NCI-H226 (cell line): Measurements from ENCODE around the gene SUSD5.
"Not testable (repeated sequence)": the region's sequence is repeated elsewhere in the genome, so short reads cannot be mapped to it uniquely, and the experiment has no call there.

Source experiments
- DNase-seq: peaks from one replicate; pipeline ENCODE4 v3.0.0-alpha.2; 2015

SUSD5 gene

DNA sequence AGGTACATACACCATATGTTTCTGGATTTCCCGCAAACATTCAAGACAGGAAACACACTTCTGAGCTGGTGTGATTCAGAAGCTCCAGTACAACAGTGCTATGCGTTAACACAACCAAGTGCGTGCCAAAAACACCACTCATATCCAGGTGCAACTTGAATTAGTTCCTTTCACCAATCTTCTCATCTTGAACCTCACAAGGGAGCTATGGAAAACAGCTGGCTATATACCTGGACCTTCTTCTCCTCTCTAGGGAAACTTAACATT is 31.3 kb downstream of the SUSD5 start:
- no peak for DNase-seq

DNA sequence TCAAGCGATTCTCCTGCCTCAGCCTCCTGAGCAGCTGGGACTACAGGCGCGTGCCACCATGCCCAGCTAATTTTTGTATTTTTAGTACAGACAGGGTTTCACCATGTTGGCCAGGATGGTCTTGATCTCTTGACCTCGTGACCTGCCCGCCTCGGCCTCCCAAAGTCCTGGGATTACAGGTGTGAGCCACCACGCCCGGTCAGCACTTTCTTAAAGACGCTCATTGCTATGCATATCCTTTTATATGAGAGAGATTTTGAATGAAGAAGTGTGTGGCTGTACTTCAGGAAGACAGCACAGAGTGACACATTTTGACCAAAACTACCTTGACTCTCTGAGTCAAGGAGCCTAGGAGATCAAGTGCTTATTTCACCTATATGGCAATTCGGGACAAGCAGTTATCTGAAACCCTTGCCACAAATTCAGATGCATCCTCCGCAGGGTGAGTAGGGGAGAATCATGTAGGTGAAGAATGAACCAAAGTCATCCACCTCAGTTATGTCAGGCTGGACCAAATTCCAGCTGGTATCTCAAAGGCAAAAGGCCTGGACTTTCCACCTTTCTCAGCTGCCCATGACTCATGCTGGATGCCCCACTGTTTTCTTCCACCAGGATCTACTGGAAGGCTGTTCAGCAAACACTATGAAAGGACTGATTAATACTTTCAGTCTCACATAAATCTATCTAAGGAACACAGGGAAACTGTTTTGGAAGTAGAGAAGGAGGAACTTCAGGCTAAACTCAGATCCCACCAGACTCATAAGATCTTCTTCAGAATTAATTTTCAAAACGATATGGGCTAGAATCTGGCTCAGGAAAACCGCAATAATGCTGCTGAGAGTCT is 31.9 kb downstream of the SUSD5 start:
- peak; percentile 52 for DNase-seq

DNA sequence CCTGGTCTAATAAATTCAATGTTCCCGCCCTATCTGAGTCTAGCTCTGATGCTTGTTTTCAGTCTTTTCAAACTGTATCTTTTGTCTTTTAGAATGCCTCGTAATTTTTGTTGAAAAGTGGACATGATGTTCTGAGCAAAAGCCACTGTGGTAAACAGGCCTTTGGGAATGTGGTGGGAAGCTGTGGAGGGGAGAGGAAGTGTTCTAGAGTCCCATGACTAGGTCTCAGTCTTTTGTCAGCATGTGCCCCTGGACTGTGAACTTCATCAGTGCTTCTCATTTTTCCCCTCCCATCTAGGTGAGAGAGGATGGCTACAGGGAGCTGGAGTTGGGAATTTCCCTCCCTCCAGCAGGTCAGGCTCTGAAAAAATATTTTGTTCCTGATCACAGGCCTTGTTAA is 33.7 kb downstream of the SUSD5 start:
- DNase-seq, result no peak

DNA sequence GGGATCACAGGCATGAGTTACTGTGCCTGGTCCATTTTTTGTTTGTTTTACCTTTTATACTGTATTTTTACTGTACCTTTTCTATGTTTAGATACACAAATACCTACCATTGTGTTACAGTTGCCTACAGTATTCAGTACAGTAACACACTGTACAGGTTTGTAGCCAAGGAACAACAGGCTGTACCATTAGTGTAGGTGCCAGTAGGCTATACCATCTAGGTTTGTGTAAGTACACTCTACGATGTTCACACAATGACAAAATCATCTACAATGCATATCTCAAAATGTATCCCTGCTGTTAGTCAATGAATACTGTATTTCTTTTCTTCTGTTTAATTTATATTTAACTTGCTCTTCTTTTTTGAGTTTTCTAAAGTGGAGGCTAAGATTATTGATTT is 37.0 kb downstream of the SUSD5 start:
- DNase-seq, result not testable (repeated sequence)

DNA sequence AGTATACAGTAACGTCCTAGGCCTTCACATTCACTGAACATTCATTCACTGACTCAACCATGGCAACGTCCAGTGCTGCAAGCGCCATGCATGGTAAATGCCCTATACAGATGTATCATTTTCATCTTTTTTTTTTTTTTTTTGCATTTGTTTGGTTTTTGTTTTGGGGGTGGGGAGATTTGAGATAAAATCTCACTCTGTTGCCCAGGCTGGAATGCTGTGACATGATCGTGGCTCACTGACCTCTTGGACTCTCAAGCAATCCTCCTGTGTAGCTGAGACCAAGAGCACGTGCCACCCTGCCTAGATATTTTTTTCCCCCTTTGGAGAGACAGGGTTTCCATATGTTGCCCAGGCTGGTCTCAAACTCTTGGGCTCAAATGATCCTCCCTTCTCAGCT is 37.4 kb downstream of the SUSD5 start:
- DNase-seq, result no peak

DNA sequence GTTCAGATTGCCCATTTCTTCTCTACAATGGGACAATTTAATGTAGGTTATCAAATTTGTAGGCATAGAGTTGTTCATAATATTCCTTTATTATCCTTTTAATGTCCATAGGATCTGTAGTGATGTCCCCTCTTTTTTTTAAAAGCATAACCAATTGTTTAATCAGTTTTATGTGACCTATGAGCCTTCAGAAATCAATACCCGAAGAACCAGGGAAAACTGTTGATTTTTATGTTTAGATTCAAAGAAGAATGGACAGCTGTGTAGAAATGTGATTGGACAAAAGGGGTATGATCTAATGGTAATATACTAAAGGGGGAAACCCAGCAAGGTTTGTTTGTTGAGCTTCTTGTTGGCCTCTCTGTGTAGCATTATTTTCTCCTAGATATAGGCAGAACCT is 39.5 kb downstream of the SUSD5 start:
- DNase-seq, result no peak

DNA sequence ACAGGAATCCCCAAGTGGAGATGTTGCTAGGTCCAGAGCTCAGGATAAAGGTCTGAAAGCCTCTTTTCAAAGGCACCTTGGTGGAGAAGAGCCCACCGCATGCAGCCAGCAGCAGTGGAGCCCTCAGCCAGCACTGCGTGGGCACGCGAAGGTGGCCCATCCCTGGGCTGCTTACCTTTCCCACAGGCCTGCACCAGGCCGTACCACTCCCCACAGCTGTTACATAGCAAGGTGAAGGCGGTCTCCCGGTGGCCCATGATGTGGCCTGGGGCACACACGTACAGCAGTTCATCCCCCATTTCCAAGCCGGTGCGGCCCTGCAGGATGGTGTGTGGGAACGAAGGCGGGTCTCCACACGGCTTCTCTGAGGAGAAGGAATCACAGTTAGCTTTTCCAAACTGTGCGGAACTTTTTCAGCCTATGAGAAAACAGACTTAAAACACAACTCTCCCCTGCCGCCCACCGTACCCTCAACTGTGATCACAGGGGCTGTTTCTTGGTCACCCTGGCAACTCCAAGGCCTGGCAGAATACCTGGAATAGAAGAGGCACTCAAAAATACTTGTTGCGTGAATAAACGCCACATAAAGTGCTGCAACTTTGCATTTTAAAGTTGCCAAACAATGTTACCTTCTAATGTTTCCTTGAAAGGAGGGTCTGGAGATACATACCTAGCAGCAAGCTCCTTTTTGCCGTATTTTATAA is 43.7 kb downstream of the SUSD5 start:
- no peak for DNase-seq

DNA sequence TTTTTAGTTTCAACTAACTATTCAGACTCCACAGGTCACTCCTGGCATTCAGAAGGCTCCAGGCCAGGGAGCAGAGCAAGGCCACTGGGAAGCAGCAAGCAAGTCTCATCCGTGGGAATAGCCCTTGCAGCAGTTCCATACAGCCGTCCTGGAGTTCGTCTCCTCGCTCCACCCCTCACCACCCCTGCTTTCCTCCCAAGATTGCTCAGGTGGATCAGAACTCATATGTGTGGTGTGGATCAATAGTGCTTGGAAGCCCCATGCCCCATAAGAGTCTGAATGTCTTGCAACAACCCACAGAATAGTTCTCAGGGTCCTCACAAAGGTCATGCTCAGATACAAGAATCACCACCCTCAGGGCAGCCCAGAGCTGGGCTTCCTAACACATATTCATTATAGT is 44.5 kb downstream of the SUSD5 start:
- DNase-seq, result no peak

DNA sequence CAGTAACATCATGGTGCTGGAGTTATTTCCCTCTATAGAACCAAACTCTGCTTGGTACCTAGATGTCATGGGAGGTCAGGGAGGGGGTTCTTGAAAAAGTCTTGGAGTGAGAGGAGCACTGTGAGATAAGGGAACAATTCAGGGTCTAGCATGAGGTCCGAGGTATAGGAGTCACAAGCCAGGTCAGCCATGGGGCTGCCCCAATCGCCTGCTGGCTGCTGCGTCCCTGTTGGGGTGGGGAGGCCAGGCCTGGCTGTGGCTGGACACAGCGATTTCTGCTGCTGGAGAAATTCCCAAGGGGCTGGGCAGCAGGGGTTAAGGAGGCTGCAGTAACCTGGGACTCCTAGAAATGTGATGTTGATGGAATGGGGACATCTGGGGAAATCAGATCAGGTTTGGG is 44.9 kb downstream of the SUSD5 start:
- no peak for DNase-seq

DNA sequence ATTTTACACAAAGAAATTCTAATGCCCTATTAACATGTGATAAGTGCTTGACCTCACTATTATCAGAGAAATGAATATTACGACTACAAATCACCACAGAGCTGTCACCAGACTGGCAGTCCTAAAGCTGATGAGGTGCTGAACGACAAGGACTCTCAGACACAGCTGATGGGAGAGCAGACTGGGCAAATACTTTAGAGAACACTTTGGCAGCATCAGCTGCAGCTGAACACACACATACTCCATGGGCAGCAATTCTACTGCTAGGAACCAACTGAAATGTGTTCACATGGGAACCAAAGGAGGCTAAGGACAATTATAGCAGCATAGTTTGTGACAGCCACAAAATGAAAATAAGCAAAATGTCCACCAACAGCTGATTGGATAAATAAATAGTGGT is 45.5 kb downstream of the SUSD5 start:
- DNase-seq, result no peak

DNA sequence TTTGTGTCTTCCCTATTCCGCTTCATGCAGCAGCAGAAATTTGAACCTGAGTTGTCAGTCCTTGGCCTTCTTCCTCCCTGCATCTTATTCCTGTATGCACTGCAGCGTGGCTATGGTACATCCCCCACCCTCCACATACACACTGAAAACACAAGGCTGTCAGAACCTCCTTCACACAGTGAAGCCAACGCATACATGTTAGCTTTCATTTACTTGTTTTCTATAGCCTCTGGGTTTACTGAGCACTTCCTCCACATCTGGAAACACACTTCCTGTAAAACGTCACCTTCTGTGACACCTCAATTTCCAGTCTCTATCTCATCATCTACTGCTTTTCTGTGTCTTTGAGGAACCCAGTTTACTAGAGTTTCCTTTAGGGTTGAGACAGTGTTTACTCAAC is 47.0 kb downstream of the SUSD5 start:
- no peak for DNase-seq

DNA sequence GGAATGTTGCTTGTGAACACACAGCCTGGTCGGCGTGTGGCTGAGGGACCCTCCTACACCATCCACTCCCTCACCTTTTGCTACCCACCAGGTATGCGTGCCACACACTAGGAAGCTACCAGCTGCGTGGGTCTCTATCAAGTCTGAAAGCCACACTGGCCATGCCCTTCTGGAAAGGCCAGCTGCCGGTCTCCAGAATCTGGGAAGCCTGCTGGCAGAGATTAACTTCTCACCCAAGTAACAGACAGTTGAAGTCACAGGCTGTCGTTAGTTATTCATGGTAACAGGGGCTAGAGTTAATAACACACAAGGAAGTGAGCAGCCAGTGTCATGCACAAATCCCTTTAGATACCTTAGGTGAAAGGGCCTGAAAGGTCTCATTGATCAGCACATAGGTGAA is 48.1 kb downstream of the SUSD5 start:
- DNase-seq, result no peak

DNA sequence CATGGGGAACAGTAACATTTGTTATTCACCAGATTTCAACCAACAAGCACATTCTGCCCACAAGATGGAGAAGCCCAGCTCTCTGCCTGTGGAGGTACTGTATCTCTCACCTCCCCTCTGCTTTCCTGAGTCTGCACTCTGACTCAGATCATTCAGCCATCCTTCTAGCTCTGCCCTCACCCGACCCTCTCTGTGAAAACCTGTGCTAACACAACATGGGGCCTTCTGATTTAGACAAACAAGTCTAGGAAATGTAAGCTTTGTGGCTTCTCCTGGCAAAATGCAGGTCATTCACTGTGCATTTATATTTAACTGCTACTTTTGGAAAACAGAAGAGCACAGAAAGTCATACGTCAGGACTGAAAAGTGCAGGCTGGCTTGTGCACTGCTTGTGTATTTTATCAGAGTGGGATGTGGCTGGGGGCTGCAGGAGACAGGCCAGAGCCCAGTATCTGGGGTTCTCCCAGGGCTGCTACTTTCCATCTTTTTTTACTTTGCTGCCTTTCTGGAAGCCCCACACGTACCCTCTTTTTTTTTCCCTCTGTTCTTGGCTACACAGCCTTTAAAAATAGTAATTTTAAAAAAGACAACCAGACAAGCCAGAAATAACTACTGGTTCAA is 50.8 kb downstream of the SUSD5 start:
- DNase-seq, result no peak

DNA sequence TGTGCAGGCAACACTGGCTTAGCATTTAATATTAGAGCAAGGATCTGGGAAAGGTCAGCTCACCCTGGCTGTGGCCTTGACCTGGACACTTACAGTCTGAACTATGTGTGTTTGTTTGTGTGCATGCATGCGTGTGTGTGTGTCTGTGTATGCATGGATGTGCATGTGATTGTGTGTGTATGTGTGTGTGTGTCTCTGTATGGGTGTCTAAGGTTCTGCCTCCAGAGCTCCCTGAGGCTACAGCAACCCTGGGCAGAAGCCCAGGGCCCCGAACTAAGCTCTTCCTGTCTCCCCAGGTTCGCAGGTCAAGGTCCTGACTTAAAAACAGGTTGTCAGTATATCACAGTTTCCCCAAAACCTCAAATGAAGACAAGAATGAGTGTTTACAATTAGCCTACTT is 51.3 kb downstream of the SUSD5 start:
- DNase-seq, result no peak

DNA sequence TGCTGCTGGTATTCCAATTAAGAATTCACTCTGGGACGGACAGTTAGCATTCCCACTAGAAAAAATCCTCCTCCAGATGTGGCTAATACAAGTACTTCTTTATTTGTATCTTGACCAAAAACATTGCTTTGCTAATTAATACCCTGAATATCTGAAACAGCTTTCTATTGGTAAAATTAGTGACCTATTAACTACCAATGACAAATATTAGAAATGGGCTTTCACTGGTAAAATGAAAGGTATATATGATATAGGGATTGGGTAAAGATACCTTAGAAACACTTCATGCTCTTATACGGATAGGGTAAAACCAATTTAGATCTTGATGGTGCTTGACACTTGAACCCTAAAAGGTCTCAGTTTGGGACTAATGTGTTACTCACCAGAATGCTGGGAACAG is 52.5 kb downstream of the SUSD5 start:
- no peak for DNase-seq

DNA sequence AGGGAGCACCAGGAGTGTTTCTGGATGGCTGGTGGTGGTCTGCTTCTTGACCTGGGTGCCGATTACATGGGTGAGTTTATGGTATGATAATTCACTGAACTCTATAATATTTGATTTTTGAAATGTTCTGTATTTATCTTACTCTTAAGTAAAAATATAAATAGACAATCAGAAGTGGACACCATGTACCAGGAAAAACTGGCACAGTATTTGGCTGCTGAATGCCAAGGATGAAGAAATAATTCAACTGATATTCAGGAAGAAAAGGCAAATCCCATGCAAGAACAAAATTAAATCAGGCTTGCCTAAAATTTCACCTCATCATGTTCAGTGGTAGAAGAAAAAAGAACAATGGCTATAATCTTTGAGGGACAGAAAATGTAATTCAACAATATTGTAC is 53.2 kb downstream of the SUSD5 start:
- no peak for DNase-seq

DNA sequence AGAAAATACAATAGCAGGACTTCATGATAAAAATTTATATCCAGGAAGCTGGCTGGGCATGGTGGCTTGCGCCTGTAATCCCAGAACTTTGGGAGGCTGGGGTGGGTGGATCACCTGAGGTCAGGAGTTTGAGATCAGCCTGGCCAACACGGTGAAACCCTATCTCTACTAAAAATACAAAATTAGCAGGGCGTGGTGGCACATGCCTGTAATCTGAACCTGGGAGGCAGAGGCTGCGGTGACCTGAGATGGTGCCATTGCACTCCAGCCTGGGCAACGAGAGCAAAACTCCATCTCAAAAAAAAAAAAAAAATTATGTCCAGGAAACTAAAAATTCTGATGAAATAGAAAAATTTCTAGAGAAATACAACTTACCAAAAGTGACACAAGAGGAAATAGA is 56.0 kb downstream of the SUSD5 start:
- not testable (repeated sequence) for DNase-seq

DNA sequence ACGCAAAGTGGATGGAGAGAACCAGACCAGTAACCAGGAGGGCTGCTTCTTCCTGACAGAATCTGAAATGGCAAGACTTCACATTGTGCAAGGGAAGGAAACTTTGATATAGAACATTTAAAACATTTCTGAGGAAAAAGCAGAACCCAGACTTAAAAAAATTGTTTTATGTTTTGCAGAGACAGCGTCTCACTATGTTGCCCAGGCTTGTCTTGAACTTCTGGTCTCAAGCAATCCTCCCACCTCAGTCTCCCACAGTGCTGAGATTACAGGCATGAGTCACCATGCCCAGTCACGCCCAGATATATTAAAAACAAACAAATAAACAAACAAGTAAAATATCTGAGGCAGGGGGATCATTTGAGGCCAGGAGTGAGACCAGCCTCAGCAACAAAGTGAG is 58.6 kb downstream of the SUSD5 start:
- no peak for DNase-seq

DNA sequence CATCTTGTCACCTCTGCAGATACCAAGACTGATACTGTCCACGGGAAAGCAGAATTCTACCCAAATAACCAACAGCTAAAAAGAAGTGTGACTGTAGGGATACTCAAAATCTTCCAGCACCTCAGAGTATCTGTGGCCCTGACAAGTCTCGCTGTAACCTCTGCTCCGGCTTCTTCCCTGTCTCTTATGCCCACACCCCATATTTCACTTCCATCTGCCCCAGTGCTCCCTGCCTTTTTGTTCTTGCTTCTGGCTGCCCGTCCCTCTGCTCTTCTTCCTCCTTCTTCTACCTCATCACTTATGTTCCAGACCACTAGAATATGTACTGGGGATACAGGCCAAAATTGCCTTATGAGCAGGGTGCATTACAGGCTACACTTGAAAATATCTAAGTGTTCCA is 59.4 kb downstream of the SUSD5 start:
- DNase-seq, result no peak

DNA sequence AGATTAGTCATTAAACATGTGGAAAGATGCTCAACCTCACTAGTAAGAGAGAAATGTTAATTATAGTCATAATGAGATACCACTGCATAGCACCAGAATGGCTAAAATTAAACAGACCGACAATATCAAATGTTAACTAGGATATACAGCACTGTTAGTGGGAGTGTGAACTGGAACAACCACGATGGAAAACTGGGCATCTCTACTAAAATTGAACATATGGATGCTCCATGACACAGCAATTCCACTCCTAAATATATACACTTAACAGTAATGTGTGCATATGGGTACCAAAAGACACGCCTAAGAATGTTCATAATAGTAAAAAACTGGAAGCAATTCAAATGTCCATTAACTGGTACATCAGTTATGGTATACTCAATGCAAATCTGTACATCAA is 63.3 kb downstream of the SUSD5 start:
- DNase-seq, result no peak

DNA sequence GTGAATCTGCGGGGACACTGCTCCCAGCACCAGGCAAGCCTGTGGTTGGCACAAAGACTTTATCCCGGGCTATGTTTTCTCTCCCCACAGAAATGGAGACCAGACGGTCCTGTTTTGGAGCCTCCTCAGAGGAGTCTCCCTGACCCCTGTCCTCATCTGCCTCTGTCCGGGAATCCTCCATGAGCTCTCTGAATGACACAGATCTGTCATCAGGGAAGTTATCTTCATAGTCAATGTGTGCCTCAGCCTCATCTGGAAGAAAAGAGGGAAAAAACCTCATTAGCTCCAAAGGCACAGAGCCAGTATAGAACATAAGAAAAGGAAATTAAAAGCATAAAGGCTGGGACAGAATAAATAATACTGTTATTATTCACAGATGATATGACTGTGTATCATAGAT is 64.8 kb downstream of the SUSD5 start:
- no peak for DNase-seq

DNA sequence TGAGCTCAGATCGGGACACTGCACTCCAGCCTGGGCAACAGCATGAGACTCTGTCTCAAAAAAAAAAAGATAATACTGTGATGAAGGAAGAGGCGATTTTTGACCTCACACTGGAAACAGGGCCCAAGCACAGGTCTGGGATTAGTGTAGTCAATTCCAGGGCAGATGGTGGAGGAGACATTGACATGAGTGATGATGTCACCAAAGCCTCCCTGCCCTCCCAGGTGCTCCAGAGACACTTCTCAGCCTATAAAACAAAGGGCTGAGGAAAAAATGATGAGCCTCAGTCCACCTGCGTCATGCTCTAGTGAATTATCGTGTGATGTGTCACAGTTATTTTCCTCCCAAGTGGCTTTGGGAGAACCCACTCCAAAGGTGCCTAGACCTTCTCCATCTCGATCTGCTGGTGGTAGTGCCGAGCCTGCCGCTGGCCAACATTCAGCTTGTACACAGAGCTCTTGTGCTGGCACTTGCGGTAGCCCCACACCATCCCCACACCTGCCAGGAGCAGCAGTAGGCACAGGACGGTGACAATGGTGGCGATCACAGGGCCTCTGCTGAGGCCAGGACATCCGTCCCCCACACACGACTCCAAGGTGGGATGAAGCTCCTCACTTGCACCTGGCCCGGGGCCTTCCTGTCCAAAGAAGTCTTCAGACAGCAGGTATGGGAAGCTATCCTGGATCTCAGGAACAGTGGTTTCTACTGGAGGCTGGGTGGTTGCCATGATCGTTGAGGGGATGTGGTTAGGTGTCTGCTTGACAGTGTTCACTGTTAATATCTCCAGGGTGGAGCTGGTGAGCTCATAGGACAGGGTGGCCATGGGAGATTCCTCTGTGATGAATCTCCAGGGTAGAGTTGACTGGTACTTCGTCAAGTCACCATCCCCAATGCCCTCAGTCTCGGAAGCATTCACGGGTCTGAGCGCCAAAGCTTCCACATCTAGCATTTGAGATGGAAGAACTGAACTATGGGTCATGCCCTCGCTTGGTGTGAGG is 65.9 kb downstream of the SUSD5 start:
- DNase-seq, result peak; percentile 61

DNA sequence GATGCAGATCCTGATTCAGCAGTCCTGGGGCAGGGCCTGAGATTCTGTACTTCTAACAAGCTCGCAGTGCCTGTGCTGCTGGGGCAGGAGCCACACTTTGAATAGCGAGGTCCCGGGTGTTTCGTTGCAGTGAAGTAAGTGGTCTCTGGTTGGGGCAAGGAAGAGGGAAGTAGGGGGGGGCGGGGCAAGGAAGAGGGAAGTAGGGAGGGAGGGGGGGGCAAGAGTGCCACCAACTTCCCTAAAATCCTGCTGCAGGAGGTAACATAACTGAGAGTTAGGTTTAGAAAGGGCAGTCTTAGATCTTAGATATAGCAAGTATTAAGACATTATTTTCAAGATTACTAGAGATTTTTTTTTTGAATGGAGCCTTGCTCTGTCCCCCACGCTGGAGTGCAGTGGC is 69.3 kb downstream of the SUSD5 start:
- DNase-seq, result no peak
